HG03442 (cell line): ENCODE data around the gene CRABP1.

Experiments
- ATAC-seq: cut with Tn5 transposase; IDR thresholded peaks from one replicate; pipeline ENCODE4 v1.9.1; 2021; ENCODE audit warnings: mild to moderate bottlenecking, moderate library complexity; ENCODE audit not compliant: unreplicated experiment

Gene CRABP1

DNA sequence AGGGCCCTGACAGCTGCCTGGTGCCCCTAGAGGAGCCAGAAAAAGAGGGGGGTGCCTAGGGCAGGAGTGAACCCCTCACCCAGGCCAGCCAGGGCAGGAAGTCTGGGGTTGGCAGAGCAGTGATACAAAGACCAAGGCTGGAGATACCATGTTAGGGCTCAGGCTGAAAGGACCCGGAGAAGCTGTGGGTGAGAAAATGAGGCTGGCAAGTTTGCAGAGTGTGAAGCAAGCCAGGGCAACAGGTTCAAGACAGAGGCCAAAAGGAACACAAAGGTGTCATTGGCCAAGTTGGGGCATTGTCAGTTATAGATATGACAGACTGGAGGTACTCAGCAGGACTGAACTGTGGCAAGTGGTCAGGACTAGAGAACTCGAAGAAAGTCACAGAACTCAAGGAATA, 57.2 kb downstream of the CRABP1 start:
- ATAC-seq = no peak
